Measurements from ENCODE around the gene ZNF217.
"Not testable (repeated sequence)": the region's sequence is repeated elsewhere in the genome, so short reads cannot be mapped to it uniquely, and the experiment has no call there.

GRCh38 chr20:53583660-53584549 is 9.7 kb downstream of the ZNF217 start:
- TF ChIP-seq, protein P1, sequence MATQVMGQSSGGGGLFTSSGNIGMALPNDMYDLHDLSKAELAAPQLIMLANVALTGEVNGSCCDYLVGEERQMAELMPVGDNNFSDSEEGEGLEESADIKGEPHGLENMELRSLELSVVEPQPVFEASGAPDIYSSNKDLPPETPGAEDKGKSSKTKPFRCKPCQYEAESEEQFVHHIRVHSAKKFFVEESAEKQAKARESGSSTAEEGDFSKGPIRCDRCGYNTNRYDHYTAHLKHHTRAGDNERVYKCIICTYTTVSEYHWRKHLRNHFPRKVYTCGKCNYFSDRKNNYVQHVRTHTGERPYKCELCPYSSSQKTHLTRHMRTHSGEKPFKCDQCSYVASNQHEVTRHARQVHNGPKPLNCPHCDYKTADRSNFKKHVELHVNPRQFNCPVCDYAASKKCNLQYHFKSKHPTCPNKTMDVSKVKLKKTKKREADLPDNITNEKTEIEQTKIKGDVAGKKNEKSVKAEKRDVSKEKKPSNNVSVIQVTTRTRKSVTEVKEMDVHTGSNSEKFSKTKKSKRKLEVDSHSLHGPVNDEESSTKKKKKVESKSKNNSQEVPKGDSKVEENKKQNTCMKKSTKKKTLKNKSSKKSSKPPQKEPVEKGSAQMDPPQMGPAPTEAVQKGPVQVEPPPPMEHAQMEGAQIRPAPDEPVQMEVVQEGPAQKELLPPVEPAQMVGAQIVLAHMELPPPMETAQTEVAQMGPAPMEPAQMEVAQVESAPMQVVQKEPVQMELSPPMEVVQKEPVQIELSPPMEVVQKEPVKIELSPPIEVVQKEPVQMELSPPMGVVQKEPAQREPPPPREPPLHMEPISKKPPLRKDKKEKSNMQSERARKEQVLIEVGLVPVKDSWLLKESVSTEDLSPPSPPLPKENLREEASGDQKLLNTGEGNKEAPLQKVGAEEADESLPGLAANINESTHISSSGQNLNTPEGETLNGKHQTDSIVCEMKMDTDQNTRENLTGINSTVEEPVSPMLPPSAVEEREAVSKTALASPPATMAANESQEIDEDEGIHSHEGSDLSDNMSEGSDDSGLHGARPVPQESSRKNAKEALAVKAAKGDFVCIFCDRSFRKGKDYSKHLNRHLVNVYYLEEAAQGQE (IDR thresholded peaks at IDR 0.05; ENCODE audit: insufficient read depth in 1 of 2, low read depth in 2 of 2, low read length in 1 of 2) = not testable (repeated sequence)
- TF ChIP-seq POLR2AphosphoS5 (IDR thresholded peaks at IDR 0.05; ENCODE audit: low read depth, low read length) = 0 out of 2 replicates have a peak, but pooled peaks have one; percentile 41
- not testable (repeated sequence) for TF ChIP-seq CTCF (IDR thresholded peaks at IDR 0.05); TCF7L2 (IDR thresholded peaks at IDR 0.05; ENCODE audit: low read depth, low read length); SIN3A (IDR thresholded peaks at IDR 0.05; ENCODE audit: borderline replicate concordance, insufficient read depth, low read depth, low read length)
